GM12878 (cell line): Measurements from ENCODE around the gene GPC6. TPM values are rescaled to one million over a fixed set of nuclear protein-coding genes. Genes with fewer than 3 reads are reported as not detected.

Experiments
- ATAC-seq: fragments of 200-7000 bp; cut with Tn5 transposase; 3 replicates; pipeline ENCODE4 v1.9.1; 2020; ENCODE audit warnings: mild to moderate bottlenecking, moderate library complexity
- BruUV-seq: library from RNA; stranded (reverse); fragments of 400-500 nt; replicated peaks from 2 replicates; lab custom pipeline; 2021; lab: Mats Ljungman, UMichigan
- CTCF ChIA-PET: fragments of 300-600 bp; sonication (Branson Sonifier 250); formaldehyde crosslinking; extraction: SDS; loops from one replicate; lab custom pipeline; 2021; ENCODE audit warnings: inconsistent platforms; lab: Yijun Ruan, JAX
- POLR2A ChIA-PET: fragments of 350-600 bp; formaldehyde crosslinking; extraction: SDS; loops from one replicate; lab custom pipeline; 2021; ENCODE audit warnings: inconsistent platforms; lab: Charles Lee
- RAD21 ChIA-PET: fragments of 300-600 bp; sonication (Branson Sonifier 250); formaldehyde crosslinking; loops from one replicate; lab custom pipeline; 2023; ENCODE audit warnings: antibody characterized with exemption; ENCODE audit not compliant: unreplicated experiment; lab: Charles Lee
- SMC1A ChIA-PET: fragments of 300-600 bp; sonication (Branson Sonifier 250); formaldehyde crosslinking; loops from one replicate; lab custom pipeline; 2023; ENCODE audit not compliant: unreplicated experiment, uncharacterized antibody; lab: Charles Lee
- DNase-seq: peaks from one replicate; pipeline ENCODE4 v3.0.0-alpha.2; 2011; ENCODE audit warnings: low read depth, low spot score
- FAIRE-seq: peaks from 3 replicates; lab custom pipeline; 2011; peaks lifted over from hg19 to GRCh38; lab: Jason Lieb, UNC
- H2AFZ ChIP-seq: 2 replicates; pipeline ENCODE4 v1.6.0; 2011; ENCODE audit warnings: low read depth, low read length, control low read depth; ENCODE audit not compliant: control insufficient read depth
- H3K27ac ChIP-seq: 2 replicates; pipeline ENCODE4 v1.5.1; 2011; ENCODE audit warnings: control low read depth; ENCODE audit not compliant: control insufficient read depth, insufficient read depth
- H3K27me3 ChIP-seq, 2 experiments: replicated peaks in 1 of 2; 2 replicates each; pipeline versions ENCODE4 v1.6.0 to v1.6.1; 2011; ENCODE audit warnings: low read length in 1 of 2; ENCODE audit not compliant: control insufficient read depth in 2 of 2, insufficient read depth in 2 of 2
- H3K36me3 ChIP-seq, 2 experiments: 2 replicates each; pipeline ENCODE4 v1.5.1; 2011; ENCODE audit warnings: low read length in 1 of 2; ENCODE audit not compliant: control insufficient read depth in 2 of 2, insufficient read depth in 2 of 2
- H3K4me1 ChIP-seq: 2 replicates; pipeline ENCODE4 v1.6.1; 2011; ENCODE audit warnings: mild to moderate bottlenecking, low read length, moderate library complexity, mixed read lengths; ENCODE audit not compliant: control insufficient read depth, insufficient read depth
- H3K4me2 ChIP-seq: 2 replicates; pipeline ENCODE4 v1.6.0; 2011; ENCODE audit warnings: control low read depth; ENCODE audit not compliant: control insufficient read depth, insufficient read depth
- H3K4me3 ChIP-seq: fragments of 200-600 bp; sonication (generic); 2 replicates; pipeline ENCODE4 v1.5.1; 2016
- H3K79me2 ChIP-seq: 2 replicates; pipeline ENCODE4 v1.6.0; 2011; ENCODE audit warnings: low read length; ENCODE audit not compliant: control insufficient read depth, insufficient read depth
- H3K9ac ChIP-seq: 2 replicates; pipeline ENCODE4 v1.8.0; 2011; ENCODE audit warnings: low read length, control low read depth, mixed read lengths; ENCODE audit not compliant: control insufficient read depth, insufficient read depth
- H3K9me3 ChIP-seq: replicated peaks from 3 replicates; pipeline ENCODE4 v1.5.1; 2011; ENCODE audit warnings: mild to moderate bottlenecking, low read length; ENCODE audit not compliant: control insufficient read depth, insufficient read depth
- H4K20me1 ChIP-seq: 2 replicates; pipeline ENCODE4 v1.6.0; 2011; ENCODE audit not compliant: control insufficient read depth, insufficient read depth
- CHD4 ChIP-seq: fragments of 200-600 bp; sonication (generic); IDR thresholded peaks from 2 replicates; pipeline ENCODE4 v1.6.1; 2016; ENCODE audit warnings: mild to moderate bottlenecking
- EZH2 ChIP-seq: IDR thresholded peaks from 2 replicates; pipeline ENCODE4 v1.6.1; 2012; ENCODE audit warnings: low read depth, mild to moderate bottlenecking, control low read depth, inconsistent platforms, low read length, borderline replicate concordance; ENCODE audit not compliant: control insufficient read depth
- GATAD2B ChIP-seq: fragments of 450-650 bp; conservative IDR thresholded peaks from 2 replicates; pipeline ENCODE4 v1.6.1; 2017; ENCODE audit warnings: low read depth, mild to moderate bottlenecking, moderate library complexity
- LARP7 ChIP-seq: fragments of 450-650 bp; IDR thresholded peaks from 2 replicates; pipeline ENCODE4 v1.6.1; 2017; ENCODE audit warnings: mild to moderate bottlenecking
- NR2F1 ChIP-seq: fragments of 450-650 bp; conservative IDR thresholded peaks from 2 replicates; pipeline ENCODE4 v1.6.1; 2017; ENCODE audit warnings: mild to moderate bottlenecking
- RB1 ChIP-seq: fragments of 450-650 bp; formaldehyde crosslinking; IDR thresholded peaks from 2 replicates; pipeline ENCODE4 v1.6.1; 2017; ENCODE audit warnings: mild to moderate bottlenecking, borderline replicate concordance
- RFX5 ChIP-seq: IDR thresholded peaks from 2 replicates; pipeline ENCODE4 v1.6.1; 2011; ENCODE audit warnings: low read depth, low read length, improper control_type of control experiment
- SMAD1 ChIP-seq: fragments of 450-650 bp; IDR thresholded peaks from 2 replicates; pipeline ENCODE4 v1.6.1; 2018; ENCODE audit warnings: mild to moderate bottlenecking, low read depth; ENCODE audit not compliant: partially characterized antibody
- in situ Hi-C: fragments of 300-500 bp; cut with MboI; formaldehyde crosslinking; loops from 9 replicates; pipeline ENCODE4 v1.14.3; 2018; ENCODE audit warnings: mixed read lengths
- intact Hi-C: fragments of 100-400 bp; cut with micrococcal nuclease; formaldehyde crosslinking; loops from one replicate; pipeline ENCODE4 v1.14.2; 2022; ENCODE audit not compliant: unreplicated experiment
- polyA plus RNA-seq, 11 experiments: library from polyadenylated mRNA; depleted of rRNA in 4 of 11; unstranded in 6 of 11; stranded (reverse) in 5 of 11; fragments of >200 nt; fragmentation: Nextera tagmentation in 4 of 11; fragmentation: Illumina TruSeq in 1 of 11; extraction: Ambion mirVana in 4 of 11; extraction: Trizol in 1 of 11; gene quantifications; 1 replicate in 1 of 11; 2 replicates in 10 of 11; pipeline versions ENCODE4 v1.2.1 to v1.2.3, GENCODE V29; 2011 to 2016; ENCODE audit warnings: inconsistent platforms in 2 of 11, missing spikeins in 2 of 11, low read depth in 1 of 11
- total RNA-seq, 4 experiments: library from RNA; depleted of rRNA in 3 of 4; stranded (reverse); fragments of >200 nt in 3 of 4; fragmentation: Illumina TruSeq in 1 of 4; extraction: Trizol in 1 of 4; gene quantifications; 2 replicates each; pipeline versions ENCODE4 v1.2.1 to v1.2.3, GENCODE V29; 2013 to 2021
- TF ChIP-seq, protein P1 (sequence below): fragments of 450-650 bp; IDR thresholded peaks from 2 replicates; pipeline ENCODE4 v1.6.1; 2016; ENCODE audit warnings: mild to moderate bottlenecking, moderate library complexity, borderline replicate concordance
- TF ChIP-seq, protein P2 (sequence below): fragments of 450-650 bp; conservative IDR thresholded peaks from 2 replicates; pipeline ENCODE4 v1.6.1; 2017; ENCODE audit warnings: mild to moderate bottlenecking, moderate library complexity
- TF ChIP-seq, protein P3 (sequence below): IDR thresholded peaks from 2 replicates; pipeline ENCODE4 v1.6.1; 2012; ENCODE audit warnings: low read depth, low read length, improper control_type of control experiment

Gene GPC6
- total and polyA plus RNA-seq, 10 of the 15 experiments (the other 5 are each of a cell fraction or from before 2014, with no cell fraction given) = 0.03 to 0.04 (median 0.03) TPM; not detected in 7

DNA sequence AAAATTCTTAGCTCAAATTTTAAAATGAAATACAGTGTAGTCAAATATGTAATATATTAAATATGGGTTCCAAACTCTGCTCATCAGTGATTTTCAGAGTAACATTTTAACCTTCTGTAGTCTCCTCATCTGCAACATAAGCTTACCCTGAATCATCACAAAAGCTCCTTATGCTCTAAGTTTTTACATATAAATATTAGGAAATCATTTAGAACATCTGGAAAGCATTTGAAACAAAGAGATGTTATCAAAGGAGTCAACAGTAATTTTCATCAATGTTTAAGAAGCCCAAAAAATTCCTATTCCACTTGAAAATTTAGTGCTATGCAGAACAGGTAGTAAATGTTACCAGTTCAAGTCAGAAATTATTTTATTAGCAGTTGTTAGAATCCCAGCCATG, 1028.1 kb downstream of the GPC6 start:
- H4K20me1 ChIP-seq = no peaks in the 10 kb centered on the region

More for the DNA sequence above, 1028.1 kb downstream of the GPC6 start:
- ChIA-PET RAD21 (no interaction called here), CTCF (no interaction called here), POLR2A (no interaction called here), SMC1A (no interaction called here)
- no peak for FAIRE-seq
- H3K4me1 ChIP-seq = no peaks in the 10 kb centered on the region
- H2AFZ ChIP-seq = no peak overlapping the region
- no peaks in the 10 kb centered on the region for H3K27me3 ChIP-seq
- H3K9me3 ChIP-seq = no peaks in the 10 kb centered on the region
- no peaks in the 10 kb centered on the region for H3K36me3 ChIP-seq
- no peak overlapping the region for H3K9ac ChIP-seq
- H3K4me2 ChIP-seq = no peak overlapping the region
- H3K27ac ChIP-seq = no peak overlapping the region
- intact Hi-C loops = no loop called here
- BruUV-seq = no TSS peak
- no peak overlapping the region for H3K4me3 ChIP-seq
- no peaks in the 10 kb centered on the region for H3K79me2 ChIP-seq
- in situ Hi-C loops = no loop called here
- no peak for DNase-seq
- TF ChIP-seq RB1 = no peak
- no peak for TF ChIP-seq RFX5
- TF ChIP-seq EZH2 = no peak
- TF ChIP-seq, protein P1, sequence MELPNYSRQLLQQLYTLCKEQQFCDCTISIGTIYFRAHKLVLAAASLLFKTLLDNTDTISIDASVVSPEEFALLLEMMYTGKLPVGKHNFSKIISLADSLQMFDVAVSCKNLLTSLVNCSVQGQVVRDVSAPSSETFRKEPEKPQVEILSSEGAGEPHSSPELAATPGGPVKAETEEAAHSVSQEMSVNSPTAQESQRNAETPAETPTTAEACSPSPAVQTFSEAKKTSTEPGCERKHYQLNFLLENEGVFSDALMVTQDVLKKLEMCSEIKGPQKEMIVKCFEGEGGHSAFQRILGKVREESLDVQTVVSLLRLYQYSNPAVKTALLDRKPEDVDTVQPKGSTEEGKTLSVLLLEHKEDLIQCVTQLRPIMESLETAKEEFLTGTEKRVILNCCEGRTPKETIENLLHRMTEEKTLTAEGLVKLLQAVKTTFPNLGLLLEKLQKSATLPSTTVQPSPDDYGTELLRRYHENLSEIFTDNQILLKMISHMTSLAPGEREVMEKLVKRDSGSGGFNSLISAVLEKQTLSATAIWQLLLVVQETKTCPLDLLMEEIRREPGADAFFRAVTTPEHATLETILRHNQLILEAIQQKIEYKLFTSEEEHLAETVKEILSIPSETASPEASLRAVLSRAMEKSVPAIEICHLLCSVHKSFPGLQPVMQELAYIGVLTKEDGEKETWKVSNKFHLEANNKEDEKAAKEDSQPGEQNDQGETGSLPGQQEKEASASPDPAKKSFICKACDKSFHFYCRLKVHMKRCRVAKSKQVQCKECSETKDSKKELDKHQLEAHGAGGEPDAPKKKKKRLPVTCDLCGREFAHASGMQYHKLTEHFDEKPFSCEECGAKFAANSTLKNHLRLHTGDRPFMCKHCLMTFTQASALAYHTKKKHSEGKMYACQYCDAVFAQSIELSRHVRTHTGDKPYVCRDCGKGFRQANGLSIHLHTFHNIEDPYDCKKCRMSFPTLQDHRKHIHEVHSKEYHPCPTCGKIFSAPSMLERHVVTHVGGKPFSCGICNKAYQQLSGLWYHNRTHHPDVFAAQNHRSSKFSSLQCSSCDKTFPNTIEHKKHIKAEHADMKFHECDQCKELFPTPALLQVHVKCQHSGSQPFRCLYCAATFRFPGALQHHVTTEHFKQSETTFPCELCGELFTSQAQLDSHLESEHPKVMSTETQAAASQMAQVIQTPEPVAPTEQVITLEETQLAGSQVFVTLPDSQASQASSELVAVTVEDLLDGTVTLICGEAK = no peak
- TF ChIP-seq, protein P2, sequence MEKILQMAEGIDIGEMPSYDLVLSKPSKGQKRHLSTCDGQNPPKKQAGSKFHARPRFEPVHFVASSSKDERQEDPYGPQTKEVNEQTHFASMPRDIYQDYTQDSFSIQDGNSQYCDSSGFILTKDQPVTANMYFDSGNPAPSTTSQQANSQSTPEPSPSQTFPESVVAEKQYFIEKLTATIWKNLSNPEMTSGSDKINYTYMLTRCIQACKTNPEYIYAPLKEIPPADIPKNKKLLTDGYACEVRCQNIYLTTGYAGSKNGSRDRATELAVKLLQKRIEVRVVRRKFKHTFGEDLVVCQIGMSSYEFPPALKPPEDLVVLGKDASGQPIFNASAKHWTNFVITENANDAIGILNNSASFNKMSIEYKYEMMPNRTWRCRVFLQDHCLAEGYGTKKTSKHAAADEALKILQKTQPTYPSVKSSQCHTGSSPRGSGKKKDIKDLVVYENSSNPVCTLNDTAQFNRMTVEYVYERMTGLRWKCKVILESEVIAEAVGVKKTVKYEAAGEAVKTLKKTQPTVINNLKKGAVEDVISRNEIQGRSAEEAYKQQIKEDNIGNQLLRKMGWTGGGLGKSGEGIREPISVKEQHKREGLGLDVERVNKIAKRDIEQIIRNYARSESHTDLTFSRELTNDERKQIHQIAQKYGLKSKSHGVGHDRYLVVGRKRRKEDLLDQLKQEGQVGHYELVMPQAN = no peak
- TF ChIP-seq GATAD2B = no peak
- TF ChIP-seq, protein P3, sequence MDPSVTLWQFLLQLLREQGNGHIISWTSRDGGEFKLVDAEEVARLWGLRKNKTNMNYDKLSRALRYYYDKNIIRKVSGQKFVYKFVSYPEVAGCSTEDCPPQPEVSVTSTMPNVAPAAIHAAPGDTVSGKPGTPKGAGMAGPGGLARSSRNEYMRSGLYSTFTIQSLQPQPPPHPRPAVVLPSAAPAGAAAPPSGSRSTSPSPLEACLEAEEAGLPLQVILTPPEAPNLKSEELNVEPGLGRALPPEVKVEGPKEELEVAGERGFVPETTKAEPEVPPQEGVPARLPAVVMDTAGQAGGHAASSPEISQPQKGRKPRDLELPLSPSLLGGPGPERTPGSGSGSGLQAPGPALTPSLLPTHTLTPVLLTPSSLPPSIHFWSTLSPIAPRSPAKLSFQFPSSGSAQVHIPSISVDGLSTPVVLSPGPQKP = no peak
- TF ChIP-seq LARP7 = no peak
- no peak for TF ChIP-seq CHD4
- no peak for TF ChIP-seq SMAD1
- TF ChIP-seq NR2F1 = no peak
- ATAC-seq = no peak
